HEK293 (cell line): ENCODE data around the gene ENDOU.

Source experiments
- CTCF ChIA-PET: fragments of 350-600 bp; formaldehyde crosslinking; extraction: SDS; loops from one replicate; lab custom pipeline; 2021; ENCODE audit warnings: antibody characterized with exemption; lab: Yijun Ruan, JAX
- POLR2A ChIA-PET: fragments of 300-600 bp; formaldehyde crosslinking; extraction: SDS; loops from one replicate; lab custom pipeline; 2020; ENCODE audit warnings: antibody characterized with exemption, inconsistent platforms; lab: Yijun Ruan, JAX
- H3K27ac ChIP-seq: fragments of 200-500 bp; sonication (Bioruptor generic); 2 replicates; pipeline ENCODE4 v1.5.1; 2014; ENCODE audit warnings: low read depth, low read length, control low read depth, inconsistent platforms; ENCODE audit errors: extremely low read depth
- H3K36me3 ChIP-seq, 2 experiments: fragments of 200-500 bp in 1 of 2; sonication (Bioruptor generic) in 1 of 2; 1 replicate in 1 of 2; 2 replicates in 1 of 2; pipeline ENCODE4 v1.5.1; 2014 to 2017; ENCODE audit warnings: inconsistent platforms in 2 of 2, low read length in 2 of 2; ENCODE audit not compliant: control insufficient read depth in 2 of 2, insufficient read depth in 1 of 2
- H3K4me1 ChIP-seq: fragments of 200-500 bp; sonication (Bioruptor generic); 2 replicates; pipeline ENCODE4 v1.5.1; 2014; ENCODE audit warnings: mild to moderate bottlenecking, low read length, inconsistent platforms; ENCODE audit not compliant: control insufficient read depth, insufficient read depth
- H3K4me3 ChIP-seq: 2 replicates; pipeline ENCODE4 v1.5.1; 2011; ENCODE audit warnings: low read depth, mild to moderate bottlenecking, control low read depth, low read length, moderate library complexity
- H3K9me3 ChIP-seq: fragments of 200-500 bp; sonication (Bioruptor generic); 2 replicates; pipeline ENCODE4 v1.5.1; 2014; ENCODE audit warnings: low read depth, low read length, inconsistent platforms; ENCODE audit not compliant: control insufficient read depth, insufficient read depth
- CTCF ChIP-seq: fragments of 450-650 bp; formaldehyde crosslinking; IDR thresholded peaks from 2 replicates; pipeline ENCODE4 v1.5.1; 2016; ENCODE audit warnings: missing biosample characterization, missing genetic modification characterization
- GLIS2 ChIP-seq: fragments of 450-650 bp; formaldehyde crosslinking; IDR thresholded peaks from 2 replicates; pipeline ENCODE4 v1.5.1; 2016; ENCODE audit warnings: missing biosample characterization, missing genetic modification characterization
- PRDM4 ChIP-seq: fragments of 450-650 bp; formaldehyde crosslinking; IDR thresholded peaks from 2 replicates; pipeline ENCODE4 v1.5.1; 2017; ENCODE audit warnings: missing biosample characterization, missing genetic modification characterization
- PRDM6 ChIP-seq: fragments of 450-650 bp; formaldehyde crosslinking; IDR thresholded peaks from 2 replicates; pipeline ENCODE4 v1.5.1; 2017; ENCODE audit warnings: missing biosample characterization, missing genetic modification characterization
- RBAK ChIP-seq: fragments of 450-650 bp; formaldehyde crosslinking; IDR thresholded peaks from 2 replicates; pipeline ENCODE4 v1.5.1; 2016; ENCODE audit warnings: missing biosample characterization, missing genetic modification characterization
- YY2 ChIP-seq: fragments of 450-650 bp; formaldehyde crosslinking; IDR thresholded peaks from 2 replicates; pipeline ENCODE4 v1.5.1; 2016; ENCODE audit warnings: missing biosample characterization, missing genetic modification characterization
- ZBTB48 ChIP-seq: fragments of 450-650 bp; formaldehyde crosslinking; IDR thresholded peaks from 2 replicates; pipeline ENCODE4 v1.5.1; 2016; ENCODE audit warnings: missing biosample characterization, missing genetic modification characterization
- ZIC2 ChIP-seq: fragments of 450-650 bp; formaldehyde crosslinking; IDR thresholded peaks from 2 replicates; pipeline ENCODE4 v1.5.1; 2016; ENCODE audit warnings: missing biosample characterization, missing genetic modification characterization
- ZNF132 ChIP-seq: fragments of 450-650 bp; formaldehyde crosslinking; IDR thresholded peaks from 2 replicates; pipeline ENCODE4 v1.5.1; 2017; ENCODE audit warnings: missing biosample characterization, missing genetic modification characterization, borderline replicate concordance
- ZNF19 ChIP-seq: fragments of 450-650 bp; formaldehyde crosslinking; IDR thresholded peaks from 2 replicates; pipeline ENCODE4; 2016; ENCODE audit warnings: missing biosample characterization, missing genetic modification characterization, low read depth
- ZNF530 ChIP-seq: fragments of 450-650 bp; formaldehyde crosslinking; IDR thresholded peaks from 2 replicates; pipeline ENCODE4 v1.5.1; 2016; ENCODE audit warnings: low read depth, missing biosample characterization, missing genetic modification characterization
- ZNF571 ChIP-seq: fragments of 450-650 bp; formaldehyde crosslinking; IDR thresholded peaks from 2 replicates; pipeline ENCODE4 v1.5.0; 2017; ENCODE audit warnings: missing biosample characterization, missing genetic modification characterization
- ZNF639 ChIP-seq: fragments of 450-650 bp; formaldehyde crosslinking; IDR thresholded peaks from 2 replicates; pipeline ENCODE4 v1.5.1; 2016; ENCODE audit warnings: missing biosample characterization, missing genetic modification characterization
- ZNF658 ChIP-seq: fragments of 450-650 bp; formaldehyde crosslinking; IDR thresholded peaks from 2 replicates; pipeline ENCODE4; 2016; ENCODE audit warnings: missing biosample characterization, missing genetic modification characterization
- ZSCAN16 ChIP-seq: fragments of 450-650 bp; formaldehyde crosslinking; IDR thresholded peaks from 2 replicates; pipeline ENCODE4 v1.5.1; 2016; ENCODE audit warnings: missing biosample characterization, missing genetic modification characterization
- ZSCAN18 ChIP-seq: fragments of 450-650 bp; formaldehyde crosslinking; IDR thresholded peaks from 2 replicates; pipeline ENCODE4 v1.5.1; 2016; ENCODE audit warnings: missing biosample characterization, missing genetic modification characterization
- ZXDB ChIP-seq: fragments of 450-650 bp; formaldehyde crosslinking; IDR thresholded peaks from 2 replicates; pipeline ENCODE4 v1.5.1; 2016; ENCODE audit warnings: missing biosample characterization, missing genetic modification characterization

ENDOU gene

GRCh38 chr12:47767216-47767724 is 42.0 kb upstream of the ENDOU start:
- CTCF ChIA-PET: interaction anchor here (0.8 to 19.6 kb wide), 18 partner anchors 11 to 118 kb away, joined by 3 to 784 read pairs (median 6); partner anchors contain the start of genes ENDOU, RAPGEF3 and RPAP3
- Histone ChIP-seq H3K9me3 (no peaks in the 10 kb centered on the region), H3K36me3 (no peaks in the 10 kb centered on the region), H3K4me3 (no peak overlapping the region), H3K4me1 (no peaks in the 10 kb centered on the region; the same call in 1 of the 2 replicates)
- TF ChIP-seq PRDM6 (no peak), ZNF658 (tag by site-specific recombination) (no peak), PRDM4 (no peak), RBAK (tag by site-specific recombination) (no peak), CTCF (tag by site-specific recombination) (0 out of 2 replicates have a peak, but pooled peaks have one; percentile 18), ZNF571 (tag by site-specific recombination) (no peak), ZBTB48 (tag by site-specific recombination) (no peak), ZNF639 (tag by site-specific recombination) (no peak)
- TF ChIP-seq, all 188 proteins: peak for 1
- POLR2A ChIA-PET: interaction anchor here (0.6 to 3.7 kb wide), 6 partner anchors 9 to 61 kb away, joined by 3 to 34 read pairs (median 4); partner anchors contain the start of gene RAPGEF3
- H3K27ac ChIP-seq: no peak overlapping the region

- H3K27ac ChIP-seq: no peak overlapping the region
- ChIA-PET CTCF (interaction anchor here (0.6 to 19.6 kb wide), 19 partner anchors 11 to 1871 kb away, joined by 3 to 784 read pairs (median 6); partner anchors contain the start of genes ENDOU, RAPGEF3 and RPAP3), POLR2A (interaction anchor here (0.6 to 3.7 kb wide), 5 partner anchors 8 to 24 kb away, joined by 3 to 34 read pairs (median 4); partner anchors contain the start of gene RAPGEF3)
- H3K4me3 ChIP-seq: no peak overlapping the region
- no peak for TF ChIP-seq ZXDB (tag by site-specific recombination)
- TF ChIP-seq ZNF19: no peak
- peak; percentile 21; the same call in 1 of the 2 replicates for TF ChIP-seq ZIC2 (tag by site-specific recombination)
- TF ChIP-seq ZNF530: no peak
- TF ChIP-seq ZSCAN16 (tag by site-specific recombination): no peak
- no peak for TF ChIP-seq ZSCAN18 (tag by site-specific recombination)
- no peak for TF ChIP-seq YY2
- no peak for TF ChIP-seq GLIS2 (tag by site-specific recombination)
- no peak for TF ChIP-seq ZNF132 (tag by site-specific recombination)
- no peaks in the 10 kb centered on the region; the same call in 1 of the 2 replicates for H3K4me1 ChIP-seq
- H3K9me3 ChIP-seq: no peaks in the 10 kb centered on the region
- no peaks in the 10 kb centered on the region for H3K36me3 ChIP-seq
Measured at GRCh38 chr12:47766502-47767215, 41.4 kb upstream of the ENDOU start.
